ENCODE results near the gene MIA.

Gene MIA

GRCh38 chr19:40797963-40798682 is 22.8 kb downstream of the MIA start:
- DNase-seq (ENCODE audit: low read depth): no peak
- TF ChIP-seq, protein P1, sequence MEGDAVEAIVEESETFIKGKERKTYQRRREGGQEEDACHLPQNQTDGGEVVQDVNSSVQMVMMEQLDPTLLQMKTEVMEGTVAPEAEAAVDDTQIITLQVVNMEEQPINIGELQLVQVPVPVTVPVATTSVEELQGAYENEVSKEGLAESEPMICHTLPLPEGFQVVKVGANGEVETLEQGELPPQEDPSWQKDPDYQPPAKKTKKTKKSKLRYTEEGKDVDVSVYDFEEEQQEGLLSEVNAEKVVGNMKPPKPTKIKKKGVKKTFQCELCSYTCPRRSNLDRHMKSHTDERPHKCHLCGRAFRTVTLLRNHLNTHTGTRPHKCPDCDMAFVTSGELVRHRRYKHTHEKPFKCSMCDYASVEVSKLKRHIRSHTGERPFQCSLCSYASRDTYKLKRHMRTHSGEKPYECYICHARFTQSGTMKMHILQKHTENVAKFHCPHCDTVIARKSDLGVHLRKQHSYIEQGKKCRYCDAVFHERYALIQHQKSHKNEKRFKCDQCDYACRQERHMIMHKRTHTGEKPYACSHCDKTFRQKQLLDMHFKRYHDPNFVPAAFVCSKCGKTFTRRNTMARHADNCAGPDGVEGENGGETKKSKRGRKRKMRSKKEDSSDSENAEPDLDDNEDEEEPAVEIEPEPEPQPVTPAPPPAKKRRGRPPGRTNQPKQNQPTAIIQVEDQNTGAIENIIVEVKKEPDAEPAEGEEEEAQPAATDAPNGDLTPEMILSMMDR (conservative IDR thresholded peaks at IDR 0.05; ENCODE audit: low read depth, low read length): peak; percentile 49
- H3K4me3 ChIP-seq (ENCODE audit: low read length): peak overlapping the region; percentile 69

DNA sequence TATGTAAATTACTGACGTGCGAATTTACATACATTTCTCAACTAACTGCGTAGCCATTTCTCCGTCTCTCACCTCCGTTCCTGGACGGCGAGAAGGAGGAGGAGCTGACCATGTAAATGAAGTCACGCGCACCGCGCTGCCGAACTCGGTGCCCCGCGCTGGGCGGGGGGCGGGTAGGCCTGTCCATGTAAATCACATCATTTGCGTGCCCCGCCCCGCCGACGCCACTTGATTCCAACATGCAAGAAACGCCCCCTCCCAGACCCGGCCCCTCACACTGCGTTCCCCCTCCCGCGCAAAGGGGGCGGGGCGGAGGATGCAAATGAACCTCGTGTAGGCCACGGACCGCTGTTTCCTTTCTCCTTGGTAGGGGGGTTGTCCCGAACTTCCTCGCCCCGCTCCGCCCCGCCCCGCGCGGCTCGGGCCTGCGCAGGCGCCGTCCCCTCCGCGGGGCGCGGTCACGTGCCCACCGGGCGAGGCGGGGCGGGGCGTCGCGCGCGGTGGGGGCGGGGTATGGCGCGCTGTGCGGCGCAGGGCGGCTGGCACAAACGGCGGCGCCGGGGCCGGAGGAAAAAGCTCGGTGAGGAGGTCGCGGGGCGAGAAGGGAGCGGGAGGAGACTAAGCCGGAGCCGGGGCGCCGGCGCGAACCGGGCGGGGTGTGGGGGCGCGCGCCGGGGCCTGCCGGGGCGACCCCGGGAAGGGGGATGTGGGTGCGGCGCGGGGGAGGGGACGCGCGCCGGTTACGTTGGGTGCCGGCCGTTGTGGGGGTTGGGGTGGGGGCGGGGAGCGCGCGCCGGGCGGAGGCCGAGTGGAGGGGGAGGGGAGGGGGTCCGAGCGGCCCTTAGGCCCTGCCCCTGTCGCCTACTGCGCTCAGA is 23.6 kb downstream of the MIA start, which contains the start of gene EGLN2:
Gene EGLN2 (plus strand): TSS at position 509 of the 875 bp plus-strand sequence. CDS start 1,382 bp downstream, outside the sequence.
- peak within 1 kb of the TSS; percentile 86 for H3K4me3 ChIP-seq (ENCODE audit: low read length)
- TF ChIP-seq, protein P1 (conservative IDR thresholded peaks at IDR 0.05; ENCODE audit: low read depth, low read length): no peak
- peak; percentile 99 for DNase-seq (ENCODE audit: low read depth)

GRCh38 chr19:40799558-40800338 is 24.4 kb downstream of the MIA start:
- peak overlapping the region; percentile 86 for H3K4me3 ChIP-seq (ENCODE audit: low read length)
- TF ChIP-seq, protein P1 (conservative IDR thresholded peaks at IDR 0.05; ENCODE audit: low read depth, low read length): no peak
- no peak for DNase-seq (ENCODE audit: low read depth)

DNA sequence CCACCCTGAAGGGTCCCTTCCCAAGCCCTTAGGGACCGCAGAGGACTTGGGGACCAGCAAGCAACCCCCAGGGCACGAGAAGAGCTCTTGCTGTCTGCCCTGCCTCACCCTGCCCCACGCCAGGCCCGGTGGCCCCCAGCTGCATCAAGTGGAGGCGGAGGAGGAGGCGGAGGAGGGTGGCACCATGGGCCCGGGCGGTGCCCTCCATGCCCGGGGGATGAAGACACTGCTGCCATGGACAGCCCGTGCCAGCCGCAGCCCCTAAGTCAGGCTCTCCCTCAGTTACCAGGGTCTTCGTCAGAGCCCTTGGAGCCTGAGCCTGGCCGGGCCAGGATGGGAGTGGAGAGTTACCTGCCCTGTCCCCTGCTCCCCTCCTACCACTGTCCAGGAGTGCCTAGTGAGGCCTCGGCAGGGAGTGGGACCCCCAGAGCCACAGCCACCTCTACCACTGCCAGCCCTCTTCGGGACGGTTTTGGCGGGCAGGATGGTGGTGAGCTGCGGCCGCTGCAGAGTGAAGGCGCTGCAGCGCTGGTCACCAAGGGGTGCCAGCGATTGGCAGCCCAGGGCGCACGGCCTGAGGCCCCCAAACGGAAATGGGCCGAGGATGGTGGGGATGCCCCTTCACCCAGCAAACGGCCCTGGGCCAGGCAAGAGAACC is 25.1 kb downstream of the MIA start:
- TF ChIP-seq, protein P1 (conservative IDR thresholded peaks at IDR 0.05; ENCODE audit: low read depth, low read length): no peak
- no peak for DNase-seq (ENCODE audit: low read depth)
- H3K4me3 ChIP-seq (ENCODE audit: low read length): peak overlapping the region; percentile 86

DNA sequence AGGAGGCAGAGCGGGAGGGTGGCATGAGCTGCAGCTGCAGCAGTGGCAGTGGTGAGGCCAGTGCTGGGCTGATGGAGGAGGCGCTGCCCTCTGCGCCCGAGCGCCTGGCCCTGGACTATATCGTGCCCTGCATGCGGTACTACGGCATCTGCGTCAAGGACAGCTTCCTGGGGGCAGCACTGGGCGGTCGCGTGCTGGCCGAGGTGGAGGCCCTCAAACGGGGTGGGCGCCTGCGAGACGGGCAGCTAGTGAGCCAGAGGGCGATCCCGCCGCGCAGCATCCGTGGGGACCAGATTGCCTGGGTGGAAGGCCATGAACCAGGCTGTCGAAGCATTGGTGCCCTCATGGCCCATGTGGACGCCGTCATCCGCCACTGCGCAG is 25.7 kb downstream of the MIA start:
- DNase-seq (ENCODE audit: low read depth): no peak
- TF ChIP-seq, protein P1 (conservative IDR thresholded peaks at IDR 0.05; ENCODE audit: low read depth, low read length): no peak
- peak overlapping the region; percentile 2 for H3K4me3 ChIP-seq (ENCODE audit: low read length)
